ENCODE data around the gene CDKN2C.

GRCh38 chr1:50959303-50959912 lies 10.6 kb upstream of the CDKN2C start:
- TF ChIP-seq CTCF (IDR thresholded peaks at IDR 0.05; ENCODE audit: poor library complexity) (no peak), EZH2 (IDR thresholded peaks at IDR 0.05; ENCODE audit: borderline replicate concordance) (no peak), EZH2phosphoT487 (IDR thresholded peaks at IDR 0.05; ENCODE audit: low read depth, severe bottlenecking, unreplicated experiment) (no peak)
